ENCODE results near the gene LIN52.

LIN52 gene

DNA sequence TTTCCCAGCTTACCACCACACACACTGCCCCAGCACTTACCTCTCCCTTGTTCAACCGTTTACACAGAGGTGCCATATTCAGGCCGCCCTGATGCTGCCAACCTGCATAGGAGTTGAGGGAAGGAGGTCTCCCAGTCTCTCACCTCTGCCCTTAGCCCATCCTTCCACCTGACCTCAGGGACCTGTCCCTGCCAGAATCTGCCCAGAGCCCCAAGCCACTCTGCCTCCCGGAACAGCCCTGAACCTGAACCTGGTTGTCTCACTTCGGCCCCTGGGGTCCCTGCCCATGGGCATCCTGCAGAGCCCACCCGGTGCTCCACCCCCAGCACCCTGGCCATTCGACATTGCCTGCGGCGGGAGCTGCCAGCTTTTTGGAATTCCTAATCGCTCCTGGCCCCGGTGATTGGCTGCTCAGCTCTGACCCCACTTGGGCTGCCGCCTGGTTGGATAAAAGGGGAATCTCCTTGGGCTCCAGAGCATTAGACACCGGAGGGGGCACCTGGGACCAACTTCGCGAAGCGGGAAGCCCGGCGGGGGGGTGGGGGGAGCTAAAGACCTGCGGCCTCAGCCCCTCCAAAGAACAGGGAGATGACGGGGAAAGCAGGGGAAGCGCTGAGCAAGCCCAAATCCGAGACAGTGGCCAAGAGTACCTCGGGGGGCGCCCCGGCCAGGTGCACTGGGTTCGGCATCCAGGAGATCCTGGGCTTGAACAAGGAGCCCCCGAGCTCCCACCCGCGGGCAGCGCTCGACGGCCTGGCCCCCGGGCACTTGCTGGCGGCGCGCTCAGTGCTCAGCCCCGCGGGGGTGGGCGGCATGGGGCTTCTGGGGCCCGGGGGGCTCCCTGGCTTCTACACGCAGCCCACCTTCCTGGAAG, 154.5 kb downstream of the LIN52 start, which contains the start of gene VSX2:
Gene VSX2 (plus strand): TSS at position 476 of the 874 bp plus-strand sequence. CDS start 113 bp downstream, at position 589.
- DNase-seq: no peak

GRCh38 chr14:74239848-74240793, 155.4 kb downstream of the LIN52 start:
- no peak for DNase-seq

DNA sequence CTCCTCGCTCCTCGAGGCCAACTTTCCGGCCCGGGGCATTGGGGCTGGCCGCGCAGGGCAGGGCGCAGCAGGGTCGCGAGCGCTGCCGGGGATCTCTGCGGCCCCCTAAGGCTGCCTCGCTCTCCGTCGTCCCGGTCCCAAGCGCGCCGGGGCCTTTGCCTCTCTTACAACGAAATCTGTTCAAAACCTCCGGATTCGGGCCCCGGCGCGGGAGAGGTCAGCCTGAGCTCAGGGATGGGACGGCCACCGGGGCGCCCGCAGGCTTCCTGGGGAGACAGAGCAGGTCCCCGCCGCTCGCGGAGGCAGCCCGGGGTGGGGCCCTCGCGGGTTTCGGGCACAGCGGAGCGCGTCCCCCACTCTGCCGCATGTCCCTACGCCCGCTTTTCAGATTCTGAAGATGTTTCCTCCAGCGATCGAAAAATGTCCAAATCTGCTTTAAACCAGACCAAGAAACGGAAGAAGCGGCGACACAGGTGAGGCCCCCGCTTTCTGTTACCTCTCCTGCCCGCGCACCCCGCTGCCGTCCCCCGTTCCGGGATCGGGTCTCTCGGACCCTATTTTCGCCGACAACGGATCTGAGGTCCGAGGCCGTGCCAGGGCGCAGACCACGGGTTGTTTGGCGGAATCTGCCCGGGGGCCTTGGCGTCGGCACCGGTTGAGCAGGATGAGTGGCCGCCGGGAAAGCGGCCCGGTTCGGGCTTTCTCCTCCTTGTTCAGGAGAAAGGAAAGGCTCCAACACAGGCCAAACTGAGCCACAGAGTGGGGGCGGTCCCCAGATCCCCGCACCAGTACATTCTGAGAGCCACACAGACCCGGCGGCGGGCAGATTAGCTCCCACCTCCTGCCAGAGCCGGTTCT, 156.3 kb downstream of the LIN52 start:
- peak; percentile 27 for DNase-seq

DNA sequence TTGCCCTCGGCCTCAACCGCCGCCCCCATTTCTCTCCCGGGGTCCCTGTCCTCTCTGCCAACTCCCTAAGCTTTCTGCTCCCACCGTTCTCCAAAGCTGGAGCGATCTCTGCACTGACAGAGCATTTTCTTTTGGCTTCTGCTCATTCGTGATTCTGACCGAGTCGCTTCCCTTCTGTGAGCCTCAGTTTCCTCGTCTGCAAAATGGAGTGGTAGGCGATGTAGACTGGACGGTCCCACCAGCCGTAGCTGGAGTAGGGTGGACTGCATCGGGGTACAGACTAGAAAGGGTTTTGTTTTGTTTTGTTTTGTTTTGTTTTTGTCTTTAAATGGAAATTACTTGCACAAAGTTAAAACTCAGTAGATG, 156.9 kb downstream of the LIN52 start:
- no peak for DNase-seq

GRCh38 chr14:74242021-74242779, 157.4 kb downstream of the LIN52 start:
- no peak for DNase-seq

DNA sequence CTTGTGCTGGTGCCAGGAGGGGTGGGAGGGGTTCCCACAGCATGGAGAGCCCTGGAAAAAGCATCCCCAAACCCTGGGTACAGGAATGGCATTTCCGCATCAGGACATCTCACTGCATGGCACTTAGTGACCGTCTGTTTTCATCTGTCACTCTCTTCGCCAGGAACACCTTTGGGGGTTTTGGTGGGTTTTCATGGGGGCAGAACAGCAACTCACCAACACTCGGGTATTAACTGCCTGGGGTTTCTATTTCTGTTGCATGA, 158.0 kb downstream of the LIN52 start:
- DNase-seq: no peak

- DNase-seq: no peak
These were observed 158.3 kb downstream of the LIN52 start for GRCh38 chr14:74243051-74243450.

- peak; percentile 14 for DNase-seq
These were observed 159.4 kb downstream of the LIN52 start for GRCh38 chr14:74244115-74244514.

GRCh38 chr14:74245292-74245691, 160.5 kb downstream of the LIN52 start:
- DNase-seq: no peak

DNA sequence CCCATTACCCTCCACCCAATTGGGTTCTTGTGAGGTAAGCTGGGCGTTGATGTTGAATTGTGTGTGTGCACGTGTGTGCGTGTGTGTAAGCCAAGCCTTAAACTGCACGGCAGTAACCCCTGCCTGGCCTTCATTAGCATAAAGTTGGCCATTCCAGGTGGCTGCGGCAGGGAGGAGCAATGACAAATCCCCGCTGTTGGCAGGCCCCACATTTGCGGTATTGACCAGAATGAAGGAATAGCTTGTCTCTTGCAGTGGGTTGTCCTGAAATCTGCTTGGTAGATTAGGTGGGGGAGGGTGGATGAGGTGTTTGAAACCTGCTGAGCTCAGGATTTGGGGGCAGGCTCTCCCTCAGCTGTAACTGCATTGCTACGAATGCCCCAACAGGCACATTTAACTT, 161.8 kb downstream of the LIN52 start:
- no peak for DNase-seq

GRCh38 chr14:74248017-74248416, 163.3 kb downstream of the LIN52 start:
- DNase-seq: no peak

DNA sequence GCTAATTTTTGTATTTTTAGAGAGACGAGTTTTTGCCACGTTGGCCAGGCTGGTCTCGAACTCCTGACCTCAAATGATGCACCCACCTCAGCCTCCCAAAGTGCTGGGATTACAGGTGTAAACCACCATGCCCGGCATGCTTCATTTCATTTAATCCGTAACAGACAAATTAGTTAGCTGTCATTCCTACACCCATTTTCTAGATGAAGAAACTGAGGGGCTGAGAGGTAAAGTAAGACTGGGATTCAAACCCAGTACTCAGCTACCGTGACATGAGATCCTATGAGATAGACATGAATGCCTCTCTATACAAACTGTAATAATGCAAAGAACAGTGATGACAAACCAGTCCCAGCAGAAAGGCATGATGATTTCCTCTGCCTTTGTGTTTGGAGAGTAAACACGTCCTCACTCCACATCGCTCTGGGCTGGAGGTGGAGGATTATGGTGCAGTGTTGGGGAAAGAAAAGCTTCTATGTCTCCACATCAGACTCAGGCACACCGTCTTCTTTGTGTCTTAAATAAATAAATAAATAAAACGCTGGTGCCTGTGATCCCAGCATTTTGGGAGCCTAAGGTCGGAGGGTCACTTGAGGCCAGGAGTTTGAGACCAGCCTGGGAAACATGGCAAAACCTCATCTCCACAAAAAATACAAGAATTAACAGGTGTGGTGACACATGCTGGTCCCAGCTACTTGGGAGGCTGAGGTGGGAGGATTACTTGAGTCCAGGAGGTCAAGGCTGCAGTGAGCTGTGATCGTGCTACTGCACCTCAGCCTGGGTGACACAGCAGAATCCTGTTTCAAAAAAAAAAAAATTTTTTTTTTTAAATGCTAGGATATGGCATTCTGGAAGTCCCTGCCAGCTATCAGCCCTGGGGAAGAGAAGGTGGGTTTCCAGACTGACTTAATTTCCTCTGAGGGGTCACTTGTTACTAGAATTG, 164.9 kb downstream of the LIN52 start:
- peak; percentile 33 for DNase-seq

Data from NCI-H69 (cell line).